ENCODE data around the gene ZNF317.

The ZNF317 gene

GRCh38 chr19:9205501-9206113 lies 65.4 kb downstream of the ZNF317 start:
- no peak for TF ChIP-seq POLR2A (IDR thresholded peaks at IDR 0.05; ENCODE audit: low read length)
- no peak for TF ChIP-seq GATA1 (IDR thresholded peaks at IDR 0.05; ENCODE audit: low read depth, low read length)

More at GRCh38 chr19:9205501-9206113, 65.4 kb downstream of the ZNF317 start:
- peak; percentile 57 to 72 for DNase-seq

Data from erythroblast (primary cell).